DND-41 (cell line): ENCODE data around the gene AQP4.
A peak's percentile ranks its signal among the peaks of the same experiment; 100 is the strongest.

ENCODE experiments used
- ATAC-seq: fragments of 200-7000 bp; cut with Tn5 transposase; 3 replicates; pipeline ENCODE4 v1.9.1; 2021; ENCODE audit warnings: low read depth; ENCODE audit not compliant: insufficient read depth
- DNase-seq: peaks from one replicate; pipeline ENCODE4 v3.0.0-alpha.2; 2020
- H2AFZ ChIP-seq: 2 replicates; pipeline ENCODE4 v1.6.0; 2012; ENCODE audit warnings: low read depth, low read length
- H3K27ac ChIP-seq: 2 replicates; pipeline ENCODE4 v1.5.1; 2012; ENCODE audit warnings: low read length, inconsistent platforms
- H3K27me3 ChIP-seq: fragments of 200-600 bp; sonication (generic); 2 replicates; pipeline ENCODE4 v1.6.0; 2012; ENCODE audit warnings: low read length, mild to moderate bottlenecking, inconsistent platforms; ENCODE audit not compliant: insufficient read depth, poor library complexity
- H3K36me3 ChIP-seq: 2 replicates; pipeline ENCODE4 v1.5.1; 2012; ENCODE audit warnings: low read length, inconsistent platforms; ENCODE audit not compliant: insufficient read depth
- H3K4me1 ChIP-seq: 2 replicates; pipeline ENCODE4 v1.5.1; 2012; ENCODE audit warnings: mild to moderate bottlenecking, low read length; ENCODE audit not compliant: insufficient read depth
- H3K4me2 ChIP-seq: 2 replicates; pipeline ENCODE4 v1.6.0; 2012; ENCODE audit warnings: mild to moderate bottlenecking, moderate library complexity, low read length, inconsistent platforms; ENCODE audit not compliant: insufficient read depth
- H3K4me3 ChIP-seq, 2 experiments: fragments of 200-600 bp in 1 of 2; shearing (Covaris generic) in 1 of 2; 2 replicates each; pipeline ENCODE4 v1.5.1; 2012 to 2016; ENCODE audit warnings: inconsistent platforms in 2 of 2, low read length in 2 of 2, mild to moderate bottlenecking in 2 of 2, low read depth in 1 of 2, moderate library complexity in 1 of 2
- H3K79me2 ChIP-seq: 2 replicates; pipeline ENCODE4 v1.6.0; 2012; ENCODE audit warnings: low read length, inconsistent platforms; ENCODE audit not compliant: insufficient read depth
- H3K9ac ChIP-seq: 2 replicates; pipeline ENCODE4 v1.6.0; 2012; ENCODE audit warnings: low read depth, mild to moderate bottlenecking, inconsistent platforms, low read length, moderate library complexity
- H3K9me3 ChIP-seq: 2 replicates; pipeline ENCODE4 v1.5.1; 2012; ENCODE audit warnings: low read length, moderate library complexity, mild to moderate bottlenecking, inconsistent platforms; ENCODE audit not compliant: insufficient read depth, severe bottlenecking
- H4K20me1 ChIP-seq: 2 replicates; pipeline ENCODE4 v1.6.0; 2012; ENCODE audit warnings: low read length; ENCODE audit not compliant: insufficient read depth
- EZH2 ChIP-seq: IDR thresholded peaks from 3 replicates; pipeline ENCODE4 v1.6.1; 2012; ENCODE audit warnings: borderline replicate concordance, low read depth, mild to moderate bottlenecking, moderate library complexity, low read length, inconsistent platforms; ENCODE audit not compliant: severe bottlenecking
- TF ChIP-seq, protein P1 (sequence below): IDR thresholded peaks from 2 replicates; pipeline ENCODE4 v1.5.1; 2012; ENCODE audit warnings: borderline replicate concordance, low read length, moderate library complexity, mild to moderate bottlenecking; ENCODE audit not compliant: poor library complexity, severe bottlenecking; ENCODE audit errors: extremely low read depth

Gene AQP4

DNA sequence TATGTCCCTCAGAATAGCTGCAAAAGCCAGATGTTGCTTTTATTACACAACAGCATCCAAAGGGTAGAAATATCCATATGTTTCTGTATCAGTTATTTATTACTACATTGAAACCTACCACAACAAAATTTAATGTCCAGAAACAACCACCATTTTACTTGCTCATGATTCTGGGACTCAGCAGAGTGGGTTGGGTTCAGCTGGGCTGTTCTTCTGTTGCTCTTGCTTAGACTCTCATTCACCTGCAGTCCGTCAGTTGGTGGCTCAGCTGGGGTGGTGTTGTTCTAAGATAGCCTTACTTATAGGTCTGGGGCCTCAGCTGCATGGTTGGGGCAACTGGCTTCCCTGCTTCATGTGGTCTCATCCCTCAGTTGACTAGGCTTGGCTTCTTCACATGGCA, 21.7 kb downstream of the AQP4 start:
- no peaks in the 10 kb centered on the region for H3K79me2 ChIP-seq
- no peak for DNase-seq
- no peaks in the 10 kb centered on the region for H3K27me3 ChIP-seq
- no peak overlapping the region for H3K4me2 ChIP-seq
- H4K20me1 ChIP-seq = no peaks in the 10 kb centered on the region
- no peak for ATAC-seq
- H3K9ac ChIP-seq = no peak overlapping the region
- no peak overlapping the region for H2AFZ ChIP-seq
- H3K4me3 ChIP-seq = no peak overlapping the region
- peak overlapping the region; percentile 34; the same call in 1 of the 2 replicates for H3K27ac ChIP-seq
- H3K36me3 ChIP-seq = no peaks in the 10 kb centered on the region; the same call in 1 of the 2 replicates
- TF ChIP-seq, protein P1, sequence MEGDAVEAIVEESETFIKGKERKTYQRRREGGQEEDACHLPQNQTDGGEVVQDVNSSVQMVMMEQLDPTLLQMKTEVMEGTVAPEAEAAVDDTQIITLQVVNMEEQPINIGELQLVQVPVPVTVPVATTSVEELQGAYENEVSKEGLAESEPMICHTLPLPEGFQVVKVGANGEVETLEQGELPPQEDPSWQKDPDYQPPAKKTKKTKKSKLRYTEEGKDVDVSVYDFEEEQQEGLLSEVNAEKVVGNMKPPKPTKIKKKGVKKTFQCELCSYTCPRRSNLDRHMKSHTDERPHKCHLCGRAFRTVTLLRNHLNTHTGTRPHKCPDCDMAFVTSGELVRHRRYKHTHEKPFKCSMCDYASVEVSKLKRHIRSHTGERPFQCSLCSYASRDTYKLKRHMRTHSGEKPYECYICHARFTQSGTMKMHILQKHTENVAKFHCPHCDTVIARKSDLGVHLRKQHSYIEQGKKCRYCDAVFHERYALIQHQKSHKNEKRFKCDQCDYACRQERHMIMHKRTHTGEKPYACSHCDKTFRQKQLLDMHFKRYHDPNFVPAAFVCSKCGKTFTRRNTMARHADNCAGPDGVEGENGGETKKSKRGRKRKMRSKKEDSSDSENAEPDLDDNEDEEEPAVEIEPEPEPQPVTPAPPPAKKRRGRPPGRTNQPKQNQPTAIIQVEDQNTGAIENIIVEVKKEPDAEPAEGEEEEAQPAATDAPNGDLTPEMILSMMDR = no peak
- TF ChIP-seq EZH2 = no peak
- H3K4me1 ChIP-seq = peaks cover 15% of the 10 kb centered on the region
- H3K9me3 ChIP-seq = peaks cover 14% of the 10 kb centered on the region

DNA sequence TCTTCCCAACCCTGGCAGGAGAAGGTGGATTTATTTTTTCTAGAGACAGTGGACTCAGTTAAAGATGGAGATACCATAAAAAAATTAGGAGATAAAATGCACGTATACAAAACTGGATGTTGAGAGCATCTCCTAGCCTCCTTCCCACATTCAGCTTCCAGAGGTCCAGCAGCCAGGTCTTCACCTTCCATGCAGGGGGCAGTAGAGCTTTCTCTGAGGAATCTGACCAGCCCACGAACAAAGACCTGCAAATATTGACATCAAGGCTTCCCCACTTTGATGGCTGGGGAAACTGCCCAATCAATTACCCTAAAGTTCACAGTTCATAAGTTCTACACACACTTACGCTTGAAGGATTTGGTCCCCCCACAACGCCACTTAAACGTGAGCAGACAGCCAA, 24.5 kb downstream of the AQP4 start:
- no peak overlapping the region for H3K27ac ChIP-seq
- no peak overlapping the region for H2AFZ ChIP-seq
- H3K4me1 ChIP-seq = no peaks in the 10 kb centered on the region
- H3K4me3 ChIP-seq = no peak overlapping the region
- no peak overlapping the region for H3K9ac ChIP-seq
- H3K27me3 ChIP-seq = no peaks in the 10 kb centered on the region
- DNase-seq (no peak), ATAC-seq (no peak)
- no peaks in the 10 kb centered on the region for H3K79me2 ChIP-seq
- H3K36me3 ChIP-seq = no peaks in the 10 kb centered on the region; the same call in 1 of the 2 replicates
- H4K20me1 ChIP-seq = no peaks in the 10 kb centered on the region
- H3K9me3 ChIP-seq = peaks cover 14% of the 10 kb centered on the region
- H3K4me2 ChIP-seq = no peak overlapping the region
- TF ChIP-seq, protein P1 = no peak
- TF ChIP-seq EZH2 = no peak

DNA sequence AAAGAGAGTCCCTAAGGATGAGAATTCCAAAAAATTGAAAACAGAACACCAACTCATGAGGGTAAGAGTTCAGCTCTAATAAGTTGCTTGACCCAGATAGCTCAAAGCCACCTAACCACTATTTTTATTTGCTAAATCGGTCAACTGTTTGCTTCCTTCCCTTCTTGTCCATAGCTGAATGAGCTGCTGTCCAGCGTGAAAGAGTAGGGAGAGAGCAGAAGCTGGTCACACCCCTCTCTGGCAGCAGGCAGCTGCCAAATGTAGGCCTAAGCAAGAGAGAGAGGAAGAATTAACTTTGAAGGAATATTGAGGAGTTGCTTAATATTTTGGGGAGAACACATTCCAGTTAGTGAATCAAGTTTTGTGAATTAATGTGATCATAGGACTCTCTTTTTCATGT, 25.9 kb downstream of the AQP4 start:
- Histone ChIP-seq H3K27me3 (no peaks in the 10 kb centered on the region), H3K4me3 (no peak overlapping the region), H3K9me3 (peaks cover 9% of the 10 kb centered on the region), H3K4me2 (no peak overlapping the region), H4K20me1 (no peaks in the 10 kb centered on the region), H3K9ac (no peak overlapping the region), H3K27ac (no peak overlapping the region), H3K79me2 (no peaks in the 10 kb centered on the region), H3K4me1 (no peaks in the 10 kb centered on the region), H3K36me3 (no peaks in the 10 kb centered on the region), H2AFZ (no peak overlapping the region; the same call in 1 of the 2 replicates)
- ATAC-seq = no peak
- no peak for DNase-seq
- TF ChIP-seq EZH2 = no peak
- TF ChIP-seq, protein P1 = no peak

DNA sequence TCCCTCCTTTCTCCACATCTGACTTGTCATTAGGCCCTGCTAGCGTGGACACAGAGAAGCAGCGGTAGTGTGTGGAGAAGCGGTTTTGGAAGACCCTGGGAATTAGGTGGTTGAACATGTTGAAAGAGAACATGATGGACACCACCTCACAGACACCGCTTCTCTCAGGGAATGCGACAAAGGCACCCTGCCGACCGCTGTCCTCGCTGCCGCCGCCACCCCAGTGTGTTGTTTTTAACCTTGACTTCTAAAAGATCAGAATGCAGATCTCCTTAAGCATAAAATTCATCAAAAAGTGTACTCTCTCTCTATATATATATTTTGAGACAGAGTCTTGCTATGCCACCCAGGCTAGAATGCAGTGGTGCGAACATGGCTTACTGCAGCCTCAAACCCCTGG, 33.2 kb downstream of the AQP4 start:
- Histone ChIP-seq H2AFZ (no peak overlapping the region), H3K27ac (no peak overlapping the region), H3K27me3 (no peaks in the 10 kb centered on the region), H4K20me1 (no peaks in the 10 kb centered on the region), H3K4me1 (no peaks in the 10 kb centered on the region), H3K79me2 (no peaks in the 10 kb centered on the region), H3K9me3 (no peaks in the 10 kb centered on the region), H3K4me2 (no peak overlapping the region), H3K36me3 (no peaks in the 10 kb centered on the region), H3K4me3 (no peak overlapping the region), H3K9ac (no peak overlapping the region)
- ATAC-seq (no peak), DNase-seq (no peak)
- TF ChIP-seq, protein P1 = no peak
- TF ChIP-seq EZH2 = no peak
